GM21825 (cell line): ENCODE data around the gene SHH.

Experiments used
- ATAC-seq: cut with Tn5 transposase; IDR thresholded peaks from one replicate; pipeline ENCODE4 v1.9.1; 2021; ENCODE audit warnings: mild to moderate bottlenecking, moderate library complexity; ENCODE audit not compliant: unreplicated experiment

SHH gene

DNA sequence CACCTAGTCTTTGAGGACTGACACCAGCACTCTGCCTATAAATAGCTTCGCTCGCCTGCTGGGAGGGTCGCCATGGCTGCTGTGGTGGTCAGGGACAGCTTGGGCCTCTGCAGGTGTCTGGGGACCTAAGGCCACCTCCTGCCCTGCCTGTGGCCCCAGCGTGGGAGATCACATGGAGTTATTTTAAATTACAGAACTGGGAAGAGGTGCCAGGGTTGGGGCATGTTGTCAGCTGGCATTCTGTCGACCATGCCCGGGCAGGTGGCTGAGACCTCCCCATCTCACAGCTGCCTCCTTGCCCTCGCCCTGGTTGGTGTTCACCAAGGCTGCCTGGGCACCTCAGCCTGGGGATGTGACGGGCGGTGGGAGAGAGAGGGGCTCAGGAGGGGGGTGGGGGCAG lies 18.1 kb downstream of the SHH start:
- ATAC-seq: no peak

DNA sequence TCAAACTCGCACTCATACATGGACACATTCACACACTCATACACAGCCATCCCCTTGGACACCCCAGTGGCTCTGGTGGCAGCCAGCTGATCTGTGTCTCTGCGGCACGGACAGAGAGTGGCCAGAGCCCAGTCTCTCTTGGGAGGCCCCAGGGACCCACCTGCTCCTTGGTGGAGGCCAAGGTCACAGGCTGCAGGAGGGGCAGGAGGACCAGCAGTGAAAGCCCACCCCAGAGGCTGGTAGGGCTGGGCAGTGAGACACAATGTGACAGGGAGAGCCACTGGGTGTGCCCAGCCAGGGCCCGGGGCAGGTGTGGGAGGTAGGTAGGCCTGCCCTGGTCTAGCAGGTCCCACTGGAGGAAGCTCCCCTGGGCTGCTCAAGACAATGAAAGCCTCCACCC lies 18.5 kb downstream of the SHH start:
- no peak for ATAC-seq

DNA sequence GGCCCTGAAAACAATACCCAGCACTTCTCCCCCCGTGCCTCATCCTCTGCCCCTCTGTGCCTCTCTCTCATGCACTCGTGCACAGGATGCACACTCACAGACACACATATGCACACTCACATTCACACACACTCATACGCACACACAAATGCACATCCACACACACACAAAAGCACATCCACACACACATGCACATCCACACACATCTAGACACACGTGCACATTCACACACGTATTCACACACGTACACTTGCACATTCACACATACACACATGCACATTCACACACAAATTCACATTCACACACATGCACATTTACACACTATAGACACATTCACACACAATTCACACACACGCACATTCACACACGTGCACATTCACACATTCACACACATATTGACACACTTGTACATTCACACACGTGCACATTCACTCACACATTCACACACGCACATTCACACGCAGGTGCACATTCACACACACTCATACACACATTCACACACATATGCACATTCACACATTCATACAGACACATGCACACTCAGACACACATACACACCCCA lies 19.2 kb downstream of the SHH start:
- ATAC-seq: no peak

DNA sequence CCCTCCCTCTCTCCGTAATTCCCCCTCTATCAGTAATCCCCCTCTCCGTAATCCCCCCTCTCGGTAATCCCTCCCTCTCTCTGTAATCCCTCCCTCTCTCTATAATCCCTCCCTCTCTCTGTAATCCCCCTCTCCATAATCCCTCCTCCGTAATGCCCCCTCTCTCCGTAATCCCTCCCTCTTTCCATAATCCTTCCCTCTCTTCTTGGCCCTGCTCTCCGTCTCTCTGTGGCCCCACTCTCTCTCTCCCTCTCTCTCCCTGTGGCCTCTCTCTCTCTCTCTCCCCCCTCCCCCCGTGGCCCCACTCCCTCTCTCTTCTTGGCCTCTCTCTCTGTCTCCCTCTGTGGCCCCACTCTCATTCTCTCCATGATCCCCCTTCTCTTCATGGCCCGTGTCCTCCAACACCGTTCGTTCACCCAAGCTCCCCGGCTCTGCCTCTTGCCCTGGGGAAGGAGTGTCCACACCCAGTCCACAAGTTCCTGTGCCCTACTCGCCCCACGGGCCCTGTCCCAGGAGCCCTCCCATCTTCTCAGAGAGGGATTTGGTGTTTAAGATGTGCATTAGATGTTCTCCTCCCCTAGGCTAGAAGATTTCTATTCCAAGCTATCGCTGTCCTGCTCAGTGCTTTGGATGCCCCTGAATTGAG lies 19.8 kb downstream of the SHH start:
- ATAC-seq: no peak

DNA sequence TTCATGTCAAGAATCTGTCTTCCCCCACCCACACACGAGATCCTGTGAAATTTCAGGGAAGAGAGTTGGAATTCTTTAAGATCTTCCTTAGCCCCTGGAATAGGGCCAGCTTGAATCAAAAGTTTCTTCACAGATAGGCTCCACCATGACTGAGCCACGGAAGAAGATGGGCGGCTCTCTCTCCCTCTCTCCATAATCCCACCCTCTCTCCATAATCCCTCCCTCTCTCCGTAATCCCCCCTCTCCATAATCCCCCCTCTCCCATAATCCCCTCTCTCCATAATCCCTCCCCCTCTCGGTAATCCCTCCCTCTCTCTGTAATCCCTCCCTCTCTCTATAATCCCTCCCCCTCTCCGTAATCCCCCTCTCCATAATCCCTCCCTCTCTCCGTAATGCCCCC lies 20.4 kb downstream of the SHH start:
- ATAC-seq: no peak

DNA sequence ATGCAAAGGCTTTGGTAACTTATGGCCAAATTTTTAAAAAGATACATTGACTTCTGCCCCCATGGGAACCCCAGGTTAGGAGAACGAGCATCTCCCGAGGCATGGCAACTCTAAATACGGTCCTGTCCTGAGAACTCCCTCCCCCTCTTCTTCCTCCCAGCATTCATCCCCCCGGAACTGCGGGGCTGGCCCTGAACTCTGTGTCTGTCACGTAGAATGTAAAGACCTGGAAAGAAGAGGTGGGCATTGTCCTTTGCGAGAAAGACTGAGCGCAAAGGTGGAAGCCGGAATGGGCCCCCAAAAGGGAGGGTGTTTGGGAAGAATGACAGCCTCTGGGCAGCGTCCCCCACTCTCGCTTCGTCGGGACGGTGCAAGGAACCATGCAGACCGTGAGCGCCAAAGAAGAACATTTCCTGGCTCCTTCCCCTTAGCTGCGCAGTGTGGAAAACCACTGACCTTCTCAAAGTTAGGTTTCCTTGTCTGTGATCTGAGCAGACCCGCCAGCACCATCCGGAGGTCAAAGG lies 21.0 kb downstream of the SHH start:
- ATAC-seq: no peak

DNA sequence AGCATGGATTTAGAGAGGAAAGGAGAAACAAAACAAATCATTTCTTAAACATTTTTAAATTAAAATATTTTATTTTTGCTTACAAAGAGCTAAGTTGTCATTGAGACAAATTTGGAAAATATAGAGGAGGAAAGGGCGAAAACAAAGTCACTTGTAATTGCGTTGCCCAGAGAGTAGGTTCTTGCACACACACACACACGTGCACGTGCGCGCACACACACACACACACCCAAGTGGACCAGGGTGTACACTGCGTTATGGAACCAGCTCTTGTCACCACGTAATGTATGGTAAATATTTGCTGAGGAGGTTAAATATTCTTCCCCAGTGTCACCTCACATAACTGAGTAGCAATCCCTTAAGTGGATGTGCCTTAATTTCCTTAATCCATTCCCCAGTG lies 21.6 kb downstream of the SHH start:
- no peak for ATAC-seq

DNA sequence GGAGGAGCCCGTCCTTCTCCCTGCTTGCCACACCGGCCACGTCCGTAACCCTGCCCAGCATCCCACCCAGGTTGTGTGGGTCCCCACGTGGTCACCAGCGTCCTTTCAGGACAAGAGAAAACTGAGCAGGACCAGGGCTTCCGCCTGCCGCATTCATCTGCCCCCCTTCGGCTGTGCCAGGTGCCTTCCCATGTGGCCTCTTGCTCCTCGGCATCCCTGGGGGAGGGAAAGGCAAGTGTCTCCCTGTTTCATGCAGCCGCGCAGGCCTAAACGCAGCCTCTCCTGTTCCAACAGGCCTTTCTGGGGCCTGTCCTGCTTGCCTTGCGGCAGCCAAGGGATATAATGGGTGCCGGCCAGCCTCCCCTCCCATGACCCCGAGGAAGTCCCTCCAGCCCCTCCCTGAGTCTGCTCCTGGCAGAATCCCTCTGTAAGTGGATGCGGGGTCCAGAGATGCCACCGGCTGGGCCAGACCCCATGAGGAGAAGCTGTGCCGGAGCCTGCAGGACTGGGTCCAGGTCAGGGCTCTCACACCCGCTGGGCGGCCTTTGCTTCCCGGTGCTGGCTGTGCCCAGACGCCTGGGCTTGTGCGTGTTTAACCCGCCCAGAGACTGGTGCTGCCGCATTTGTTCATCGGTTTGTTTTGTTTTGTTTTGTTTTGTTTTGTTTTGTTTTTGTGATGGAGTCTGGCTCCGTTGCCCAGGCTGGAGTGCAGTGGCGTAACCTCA lies 23.1 kb downstream of the SHH start:
- ATAC-seq: no peak

DNA sequence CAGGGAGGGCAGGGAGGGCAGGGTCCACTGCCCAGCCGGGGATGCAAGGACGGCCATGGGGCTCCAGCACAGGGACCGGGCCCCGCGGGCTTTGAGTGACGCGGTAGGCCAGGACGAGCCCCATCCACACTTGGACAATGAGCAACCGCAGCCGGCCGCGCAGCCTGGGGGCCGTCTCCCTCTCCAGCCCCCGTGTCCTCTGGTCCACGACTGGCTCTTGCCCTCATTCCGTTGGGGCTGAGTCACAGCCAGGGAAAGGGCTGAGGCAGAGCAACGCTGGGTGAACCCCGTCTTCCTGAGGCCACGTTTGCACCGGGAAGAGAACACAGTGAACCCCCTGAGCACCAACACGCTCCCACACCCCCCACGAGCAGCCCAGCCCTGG lies 23.7 kb downstream of the SHH start:
- no peak for ATAC-seq

DNA sequence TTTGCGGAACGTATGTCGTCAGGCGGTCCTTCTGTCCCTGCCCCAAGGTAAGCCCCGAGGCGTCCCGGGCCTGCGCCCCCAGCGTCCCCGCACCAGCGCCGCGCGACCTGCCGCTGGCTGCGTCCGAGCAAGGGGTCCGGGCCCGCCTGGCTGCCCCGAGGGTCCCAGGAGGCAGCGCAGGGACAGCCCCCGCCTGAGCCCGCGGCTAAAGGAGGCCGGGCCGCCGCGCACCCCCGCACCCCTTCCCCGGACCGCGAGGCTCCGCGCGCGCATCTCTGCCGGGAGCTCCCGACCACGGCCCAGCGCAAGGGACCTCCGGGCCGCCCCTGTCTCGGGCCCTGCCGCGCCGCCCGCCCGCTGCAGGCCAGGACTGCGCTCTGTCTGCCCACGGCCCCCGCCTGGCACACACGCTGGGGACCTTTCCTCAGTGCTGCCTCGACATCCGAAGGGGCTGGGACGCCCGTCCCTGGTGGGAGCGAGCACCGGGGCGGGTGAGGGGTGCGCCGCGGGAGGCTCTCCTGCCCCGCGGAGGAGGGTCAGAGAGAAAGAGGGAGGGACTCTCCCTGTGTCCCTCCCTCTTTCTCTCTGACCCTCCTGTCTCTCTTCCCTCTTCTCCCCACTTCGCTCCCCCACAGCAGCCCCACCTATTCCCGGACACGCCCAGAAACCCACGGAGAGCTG lies 25.0 kb downstream of the SHH start:
- no peak for ATAC-seq

DNA sequence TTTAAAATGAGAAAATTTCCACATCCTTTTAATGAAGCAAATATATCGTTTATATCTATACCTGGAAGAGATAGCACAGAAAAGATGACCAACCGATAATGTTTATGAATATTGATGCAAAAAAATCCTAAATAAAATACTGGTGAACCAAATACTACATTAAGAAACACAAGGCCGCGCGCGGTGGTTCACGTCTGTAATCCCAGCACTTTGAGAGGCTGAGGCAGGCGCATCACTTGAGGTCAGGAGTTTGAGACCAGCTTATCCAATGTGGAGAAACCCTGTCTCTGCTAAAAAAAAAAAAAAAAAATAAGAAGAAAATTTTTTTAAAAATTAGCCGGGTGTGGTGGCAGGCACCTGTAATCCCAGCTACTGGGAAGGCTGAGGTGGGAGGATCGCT lies 25.8 kb downstream of the SHH start:
- ATAC-seq: no peak

DNA sequence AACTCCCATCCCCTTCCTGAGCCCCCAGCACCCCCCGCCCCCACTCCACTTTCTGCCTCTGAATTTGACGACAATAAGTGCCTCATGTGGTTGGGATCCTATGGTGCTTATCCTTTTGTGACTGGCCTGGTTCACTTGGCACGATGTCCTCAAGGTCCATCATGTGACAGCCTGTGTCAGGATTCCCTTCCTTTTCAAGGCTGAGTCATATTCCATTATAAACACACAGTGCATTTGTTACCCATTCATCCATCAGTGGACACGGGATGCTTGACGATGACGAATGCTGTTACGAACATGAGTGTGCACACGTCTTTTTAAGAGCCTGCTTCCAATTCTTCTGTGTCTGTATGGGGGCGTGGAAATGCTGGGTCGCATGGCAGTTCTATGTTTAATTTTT lies 26.7 kb downstream of the SHH start:
- no peak for ATAC-seq

DNA sequence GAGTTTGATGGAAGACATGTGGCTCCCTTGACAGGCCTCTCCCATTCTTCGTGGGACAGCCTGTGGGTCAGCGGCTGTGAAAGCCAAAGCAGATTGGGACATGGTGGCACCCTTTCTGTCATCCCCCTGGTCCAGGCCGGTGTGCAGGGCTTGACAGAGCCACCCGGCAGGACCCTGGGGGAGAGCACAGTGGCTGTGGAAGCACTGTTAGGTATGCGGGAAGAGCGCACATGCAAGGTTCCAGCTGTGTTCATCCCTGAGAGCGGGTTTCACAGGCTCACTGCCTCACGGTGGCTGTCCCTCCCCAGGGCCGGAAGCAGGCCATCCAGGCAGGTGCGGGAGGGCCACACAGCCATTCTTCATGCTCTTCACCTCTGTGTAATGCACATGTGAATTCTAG lies 29.8 kb downstream of the SHH start:
- ATAC-seq: no peak

DNA sequence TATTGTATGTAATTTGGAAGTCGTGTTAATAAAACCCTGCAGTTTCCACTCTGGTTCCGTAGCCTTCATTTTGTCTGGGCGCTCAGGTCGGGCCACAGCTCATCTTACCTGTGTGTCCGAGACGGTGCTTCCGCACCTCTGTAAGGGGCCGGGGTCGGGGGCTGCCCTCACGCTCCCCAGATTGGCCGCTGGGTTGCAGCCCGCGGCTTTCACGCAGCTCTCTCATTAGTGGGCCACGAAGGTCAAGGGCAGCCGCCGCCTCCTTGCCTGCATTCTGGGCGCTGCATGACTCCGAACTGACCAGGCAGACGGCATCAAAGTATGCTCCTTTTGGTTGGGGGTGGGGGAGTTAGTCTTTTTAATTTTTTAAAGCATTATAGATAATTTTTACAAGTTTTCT lies 30.8 kb downstream of the SHH start:
- ATAC-seq: no peak

DNA sequence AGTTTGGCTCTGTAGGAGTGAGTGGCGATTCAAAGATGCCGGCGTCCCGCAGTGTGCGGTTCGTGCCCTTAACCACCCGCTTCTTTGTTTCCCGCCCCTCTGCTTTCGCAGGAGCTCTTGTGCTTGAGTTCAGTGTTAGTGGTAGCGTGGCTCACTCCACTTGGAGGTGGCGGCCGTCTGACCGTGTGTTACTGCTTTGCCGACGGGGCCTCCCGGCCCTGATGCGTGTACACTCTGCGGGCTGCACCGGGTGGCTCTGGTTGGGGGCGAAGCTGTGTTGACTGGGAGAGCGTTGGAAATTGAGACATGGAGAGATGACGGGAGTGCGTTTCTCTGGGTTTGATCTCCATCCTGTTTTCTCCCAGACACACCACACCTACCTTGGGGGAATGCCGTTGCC lies 31.4 kb downstream of the SHH start:
- ATAC-seq: no peak

DNA sequence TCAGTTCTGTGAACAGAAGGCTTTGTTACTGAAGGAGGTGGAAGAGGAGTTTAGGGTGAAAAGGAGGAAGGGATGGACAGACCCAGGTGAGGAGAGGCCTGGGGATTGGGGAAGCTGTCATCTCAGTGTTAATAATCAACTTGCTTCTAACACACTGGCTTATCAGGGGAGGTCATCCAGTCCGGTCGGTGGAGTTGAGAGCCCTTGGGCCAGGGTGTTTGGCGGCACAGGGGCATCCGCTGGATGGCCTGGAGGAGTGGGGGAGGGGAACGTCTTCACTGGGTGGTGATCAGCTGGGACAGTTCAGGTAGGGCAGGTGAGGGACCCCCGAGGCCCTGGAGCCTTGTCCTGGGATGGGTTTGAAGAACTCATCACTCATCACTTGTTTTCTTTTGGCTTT lies 33.9 kb downstream of the SHH start:
- ATAC-seq: no peak

DNA sequence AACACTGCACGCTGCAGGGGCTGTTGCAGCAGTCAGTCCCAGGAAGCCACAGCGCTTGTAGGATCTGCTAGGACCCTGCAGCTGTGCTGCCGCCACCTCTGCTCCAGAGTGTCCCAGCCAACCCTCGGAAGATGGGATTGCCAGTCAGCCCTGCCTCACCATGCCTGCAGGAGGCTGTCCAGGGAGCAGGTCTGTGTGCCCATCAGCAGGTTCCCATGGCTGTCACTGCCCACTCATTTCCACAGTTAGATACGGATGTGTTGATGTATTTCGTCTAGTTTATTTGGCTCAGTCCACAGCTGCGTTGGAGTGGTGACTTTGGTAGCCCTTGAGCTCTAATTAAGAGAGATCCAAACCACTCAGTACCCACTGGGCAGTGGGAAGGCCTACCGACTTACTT lies 35.7 kb downstream of the SHH start:
- ATAC-seq: no peak

DNA sequence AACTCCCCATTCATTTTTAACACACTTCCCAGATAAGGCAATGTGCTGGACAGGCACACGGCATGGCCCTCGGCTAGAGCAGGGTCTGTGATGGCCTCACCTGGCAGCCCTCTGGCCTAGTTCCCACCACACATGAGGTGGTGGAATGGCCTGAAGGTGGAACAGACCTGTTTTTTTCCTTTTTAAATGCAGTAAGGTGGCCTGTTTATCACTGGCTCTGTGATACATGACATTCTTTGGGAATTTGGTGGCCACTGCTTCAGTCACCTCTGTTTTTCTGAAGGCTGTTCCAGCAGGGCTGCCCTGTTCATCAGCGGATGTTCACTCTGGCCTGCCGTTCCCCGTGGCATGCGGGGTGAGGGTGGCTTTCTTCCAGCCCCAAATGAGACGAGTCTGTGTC lies 36.6 kb downstream of the SHH start:
- ATAC-seq: no peak

DNA sequence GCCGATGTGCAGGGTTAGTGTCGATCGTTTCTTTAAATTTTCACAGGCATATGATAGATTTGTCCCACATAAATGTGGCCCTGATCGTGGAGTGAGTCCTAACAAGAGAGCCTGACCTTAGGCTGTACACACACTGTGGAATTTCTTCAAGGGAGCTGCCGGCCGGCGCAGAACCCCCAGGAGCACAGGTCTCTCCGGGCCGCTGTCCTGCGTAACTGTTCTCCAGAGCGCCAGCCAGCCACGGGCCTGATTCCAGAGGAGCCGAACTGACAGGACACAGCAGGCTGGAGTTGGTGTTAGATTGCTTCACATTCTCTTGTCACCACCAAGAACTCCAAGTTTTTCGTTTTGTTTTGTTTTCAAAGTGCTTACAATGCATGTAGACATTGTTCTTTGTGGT lies 37.3 kb downstream of the SHH start:
- ATAC-seq: no peak

DNA sequence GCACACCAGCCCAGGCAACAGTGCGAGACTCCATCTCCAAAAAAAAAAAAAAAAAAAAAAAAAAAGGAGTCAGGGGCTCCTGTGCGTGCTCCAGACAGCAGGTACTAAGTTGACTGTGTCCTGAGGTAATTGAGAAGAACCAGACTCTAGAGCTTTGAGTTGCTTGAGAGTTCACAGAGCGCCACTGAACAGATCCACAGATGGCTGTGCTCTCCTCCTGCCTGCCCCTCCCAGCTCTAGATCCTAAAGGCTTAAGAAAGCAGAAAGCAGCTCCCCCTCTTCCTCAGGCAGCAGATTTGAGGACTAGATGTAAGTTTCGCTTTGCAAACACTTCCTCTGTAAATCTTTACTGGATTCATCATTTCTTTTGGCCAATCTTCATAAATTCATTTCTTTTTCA lies 38.7 kb downstream of the SHH start:
- no peak for ATAC-seq

DNA sequence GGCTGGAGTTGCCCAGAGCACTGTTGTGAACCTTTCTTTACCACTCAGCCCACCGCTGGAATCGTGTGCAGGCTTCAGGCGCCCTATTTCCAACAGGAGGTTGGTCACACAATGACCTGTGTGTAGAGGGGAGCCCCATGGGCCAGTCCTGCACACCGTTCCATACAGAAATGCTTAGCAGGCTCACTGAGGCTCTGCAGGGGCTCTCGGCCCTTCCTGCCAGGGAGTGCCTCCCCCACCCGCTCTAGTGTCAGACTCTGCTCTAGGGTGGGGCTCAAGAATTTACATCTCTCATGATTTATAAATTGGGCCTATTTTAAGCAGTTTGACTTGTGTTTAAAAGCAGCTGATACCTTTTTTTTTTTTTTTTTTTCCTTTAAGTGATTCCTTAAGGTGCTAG lies 42.0 kb downstream of the SHH start:
- no peak for ATAC-seq

DNA sequence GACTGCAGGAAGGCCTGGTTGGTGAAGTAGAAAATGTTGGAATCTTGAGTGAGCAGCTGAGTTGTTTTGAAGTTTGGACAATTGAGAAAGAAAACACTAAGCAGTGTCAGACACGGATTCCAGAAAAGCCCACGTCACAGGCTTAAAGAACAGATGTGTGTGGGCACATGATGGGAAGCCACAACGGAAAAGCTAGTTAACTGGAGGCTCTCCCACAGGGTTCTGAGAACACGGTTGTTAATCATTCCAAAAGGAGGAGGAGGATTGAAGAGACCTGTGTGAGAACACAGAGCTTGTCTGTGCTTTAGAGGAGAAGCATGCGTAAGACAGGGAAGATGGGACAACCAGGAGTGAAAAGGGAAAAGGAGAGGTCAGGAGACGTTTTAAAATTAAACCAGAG lies 42.6 kb downstream of the SHH start:
- no peak for ATAC-seq
